Adrenal gland (tissue), 12 donors: Measurements from ENCODE around the gene TSSK6. TPM values are rescaled to one million over a fixed set of nuclear protein-coding genes. Genes with fewer than 3 reads are reported as not detected.

Experiments
- DNase-seq, 7 donors: peaks; one replicate each; pipeline ENCODE4 v3.0.0-alpha.2; 2019 to 2020
- H3K27ac ChIP-seq, 5 donors: fragments of 200-600 bp; sonication (generic) in 4 of 5; 1 replicate in 3 of 5; 2 replicates in 2 of 5; pipeline versions ENCODE4 v1.5.1 to v1.8.0; 2016 to 2020; ENCODE audit warnings: mild to moderate bottlenecking in 1 of 5
- H3K27me3 ChIP-seq: fragments of 200-600 bp; 2 replicates; pipeline ENCODE4 v1.8.0; 2021
- H3K36me3 ChIP-seq, 2 donors: fragments of 200-600 bp; replicated peaks in 1 of 2; 1 replicate in 1 of 2; 2 replicates in 1 of 2; pipeline versions ENCODE4 v1.5.1 to v1.8.0; 2018 to 2022
- H3K4me1 ChIP-seq, 2 donors: fragments of 200-600 bp; replicated peaks in 1 of 2; 1 replicate in 1 of 2; 2 replicates in 1 of 2; pipeline versions ENCODE4 v1.5.1 to v1.8.0; 2018 to 2021
- H3K4me3 ChIP-seq, 4 donors: fragments of 200-600 bp; sonication (generic) in 3 of 4; one replicate each; pipeline ENCODE4 v1.5.1; 2016 to 2018
- H3K9me3 ChIP-seq, 3 donors: fragments of 200-600 bp; sonication (generic) in 1 of 3; replicated peaks in 1 of 3; 1 replicate in 2 of 3; 2 replicates in 1 of 3; pipeline versions ENCODE4 v1.5.1 to v1.8.0; 2016 to 2021
- CTCF ChIP-seq, 6 experiments: fragments of 450-650 bp in 4 of 6; fragments of 200-600 bp in 2 of 6; sonication (generic) in 1 of 6; IDR thresholded peaks; 1 replicate in 5 of 6; 2 replicates in 1 of 6; pipeline versions ENCODE4 v1.5.1 to v1.8.0; 2016 to 2021; ENCODE audit warnings: antibody characterized with exemption in 6 of 6, mild to moderate bottlenecking in 2 of 6, moderate library complexity in 1 of 6
- POLR2A ChIP-seq, 2 donors: fragments of 450-650 bp; IDR thresholded peaks; one replicate each; pipeline ENCODE4 v1.6.1; 2017; ENCODE audit warnings: antibody characterized with exemption in 2 of 2, mild to moderate bottlenecking in 2 of 2, moderate library complexity in 1 of 2
- WGBS, 4 donors: extraction: QIAGEN DNeasy Blood & Tissue Kit in 2 of 4; methylation state at CpG; one replicate each; pipeline versions ENCODE4 v1.1.5 to v1.1.7; 2013 to 2017; 5-methylcytosine and 5-hydroxymethylcytosine counted together
- intact Hi-C, 2 donors: fragments of 100-400 bp; cut with DNase I; formaldehyde crosslinking; loops; one replicate each; pipeline versions ENCODE4 v1.14.1 to v1.15.0; 2022 to 2023
- polyA plus RNA-seq, 3 donors: library from polyadenylated mRNA; stranded (reverse); fragments of 200-250 nt in 2 of 3; fragments of 350-450 nt in 1 of 3; fragmentation: Illumina TruSeq in 1 of 3; extraction: RNeasy Lipid Tissue Mini Kit (QIAGEN cat#74804) in 1 of 3; gene quantifications; one replicate each; pipeline ENCODE4 v1.2.3, GENCODE V29; 2013 to 2014
- total RNA-seq, 9 donors: library from RNA; depleted of rRNA in 4 of 9; stranded (reverse); fragments of >200 nt in 4 of 9; fragments of 120-200 nt in 1 of 9; fragmentation: NEBNext Ultra II Directional in 1 of 9; extraction: Animal tissue kit (Norgen Biotek cat#: 25700) in 1 of 9; gene quantifications; one replicate each; pipeline versions ENCODE4 v1.1.0 to v1.2.4, GENCODE V29; 2013 to 2023
- donor health status: healthy with polysubstance abuse.
- donor health status: Bipolar disorder and iron deficiency.
- donor health status: DM: yes; HTN: yes; CAD: no.
- donor health status: DM: no; HTN: no; CAD: no.
- donor health status: DM: no; HTN: no; CAD: no.
- donor health status: DM: yes; HTN: yes; CAD: no.

Gene TSSK6
- total and polyA plus RNA-seq, 12 donors: 0.37 to 50.5 (median 3.4) TPM; not detected in 1

GRCh38 chr19:19561946-19562664, 46.8 kb upstream of the TSSK6 start:
- Histone ChIP-seq H3K9me3 (no peaks in the 10 kb centered on the region), H3K4me1 (no peaks in the 10 kb centered on the region), H3K27me3 (no peaks in the 10 kb centered on the region), H3K27ac (no peak overlapping the region), H3K36me3 (no peaks in the 10 kb centered on the region), H3K4me3 (no peak overlapping the region)
- 72 to 86% (median 84%) methylated on average over 12 to 26 of the region's 26 CpGs for WGBS, 4 donors
- DNase-seq: no peak
- TF ChIP-seq CTCF (IDR thresholded peaks at IDR 0.05) (no peak), POLR2A (IDR thresholded peaks at IDR 0.05) (no peak)
- intact Hi-C loops: no loop called here

DNA sequence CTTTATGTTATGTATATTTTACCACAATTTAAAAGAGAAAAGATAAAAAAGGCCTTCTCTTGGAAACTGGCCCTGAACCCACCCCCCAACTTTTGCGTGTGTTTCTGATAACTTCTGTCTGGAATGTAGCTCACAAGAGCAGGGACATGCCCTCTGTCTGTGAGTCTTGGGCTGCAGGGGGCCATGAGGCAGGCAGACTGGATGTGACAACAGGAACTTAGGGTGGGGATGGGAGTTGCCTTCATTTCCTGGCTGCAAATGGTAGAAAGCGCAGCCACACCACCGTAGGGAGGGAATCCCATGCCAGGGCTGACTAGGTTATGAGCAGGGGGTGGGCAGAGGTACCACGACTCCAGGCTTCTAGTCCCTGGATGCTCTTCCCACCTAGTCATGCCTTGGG, 44.6 kb upstream of the TSSK6 start:
- intact Hi-C loops: no loop called here
- no peak for DNase-seq
- H3K36me3 ChIP-seq: no peaks in the 10 kb centered on the region
- 30 to 67% (median 52%) methylated on average over 1 to 4 of the region's 4 CpGs for WGBS, 4 donors
- no peaks in the 10 kb centered on the region for H3K4me1 ChIP-seq
- H3K9me3 ChIP-seq: no peaks in the 10 kb centered on the region
- H3K27ac ChIP-seq: no peak overlapping the region
- H3K4me3 ChIP-seq: no peak overlapping the region
- TF ChIP-seq POLR2A (IDR thresholded peaks at IDR 0.05) (no peak), CTCF (IDR thresholded peaks at IDR 0.05) (no peak)
- H3K27me3 ChIP-seq: no peaks in the 10 kb centered on the region

GRCh38 chr19:19558636-19559035, 43.3 kb upstream of the TSSK6 start:
- intact Hi-C loops: no loop called here
- H3K9me3 ChIP-seq: no peaks in the 10 kb centered on the region
- WGBS, 4 donors: 90 to 98% (median 96%) methylated on average over 12 to 16 of the region's 16 CpGs
- no peak for DNase-seq
- H3K27me3 ChIP-seq: no peaks in the 10 kb centered on the region
- H3K27ac ChIP-seq: no peak overlapping the region
- no peak overlapping the region for H3K4me3 ChIP-seq
- no peaks in the 10 kb centered on the region for H3K36me3 ChIP-seq
- TF ChIP-seq CTCF (IDR thresholded peaks at IDR 0.05): no peak
- no peak for TF ChIP-seq POLR2A (IDR thresholded peaks at IDR 0.05)
- no peaks in the 10 kb centered on the region for H3K4me1 ChIP-seq

DNA sequence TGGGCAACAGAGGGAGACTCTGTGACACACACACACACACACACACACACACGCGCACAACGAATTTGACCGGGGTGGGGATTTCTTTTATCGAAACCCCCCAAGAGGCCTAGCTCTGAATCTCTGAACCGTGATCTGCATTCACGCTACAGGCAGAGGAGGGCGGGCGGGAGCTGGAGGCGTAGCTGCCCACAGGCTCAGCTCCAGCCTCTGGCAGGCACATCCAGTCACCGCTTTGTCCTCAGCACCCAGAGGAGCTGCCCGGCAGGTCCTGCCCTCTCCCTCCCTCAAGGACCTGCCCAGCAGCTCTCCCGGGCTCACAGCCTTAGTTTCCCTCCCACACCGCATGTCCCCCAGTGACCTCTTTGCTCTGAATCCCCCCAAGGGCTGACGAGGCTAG, 42.7 kb upstream of the TSSK6 start:
- H3K27me3 ChIP-seq: no peaks in the 10 kb centered on the region
- no peaks in the 10 kb centered on the region for H3K4me1 ChIP-seq
- no peak for DNase-seq
- no peak for TF ChIP-seq POLR2A (IDR thresholded peaks at IDR 0.05)
- TF ChIP-seq CTCF (IDR thresholded peaks at IDR 0.05): no peak
- no peak overlapping the region for H3K27ac ChIP-seq
- no peaks in the 10 kb centered on the region for H3K9me3 ChIP-seq
- 81 to 90% (median 87%) methylated on average over 10 to 15 of the region's 15 CpGs for WGBS, 4 donors
- H3K4me3 ChIP-seq: no peak overlapping the region
- H3K36me3 ChIP-seq: no peaks in the 10 kb centered on the region
- intact Hi-C loops: no loop called here
